K562 (cell line): Measurements from ENCODE around the gene DDX23. TPM values are rescaled to one million over a fixed set of nuclear protein-coding genes. Genes with fewer than 3 reads are reported as not detected.

ENCODE experiments used
- ATAC-seq: fragments of 200-7000 bp; cut with Tn5 transposase; 3 replicates; pipeline ENCODE4 v1.9.1; 2020; ENCODE audit warnings: moderate library complexity
- BruUV-seq: library from RNA; stranded (reverse); fragments of 400-500 nt; replicated peaks from 2 replicates; lab custom pipeline; 2021; lab: Mats Ljungman, UMichigan
- CTCF ChIA-PET: fragments of 300-600 bp; formaldehyde crosslinking; extraction: SDS; loops from one replicate; lab custom pipeline; 2021; ENCODE audit warnings: low intra/inter-chr PET ratio; lab: Yijun Ruan, JAX
- POLR2A ChIA-PET: fragments of 300-600, 350-650 bp; sonication (Branson Sonifier 250); formaldehyde crosslinking; extraction: SDS; loops from one replicate; lab custom pipeline; 2021; ENCODE audit warnings: antibody characterized with exemption, inconsistent platforms; lab: Yijun Ruan, JAX
- DNase-seq, 4 experiments: peaks; one replicate each; pipeline versions ENCODE4 v3.0.0 to v3.0.0-alpha.2; 2011 to 2018; ENCODE audit warnings: low spot score in 3 of 4, mixed read lengths in 3 of 4; ENCODE audit errors: extremely low read depth in 1 of 4
- FAIRE-seq: peaks from 2 replicates; lab custom pipeline; 2011; peaks lifted over from hg19 to GRCh38; lab: Jason Lieb, UNC
- H2AFZ ChIP-seq: 2 replicates; pipeline ENCODE4 v1.6.0; 2011; ENCODE audit warnings: low read depth, low read length, control low read depth, inconsistent platforms
- H3K27ac ChIP-seq: fragments of 200-600 bp; 3 replicates; pipeline ENCODE4 v1.8.0; 2011; ENCODE audit warnings: low read depth, mild to moderate bottlenecking, control low read depth, inconsistent platforms, low read length, moderate library complexity, mixed read lengths; ENCODE audit errors: extremely low read depth
- H3K27me3 ChIP-seq, 2 experiments: fragments of 300-600 bp in 1 of 2; 2 replicates in 1 of 2; 3 replicates in 1 of 2; pipeline versions ENCODE4 v1.6.0 to v1.8.0; 2011; ENCODE audit warnings: inconsistent platforms in 2 of 2, low read length in 2 of 2, mild to moderate bottlenecking in 1 of 2, mixed read lengths in 1 of 2, moderate library complexity in 1 of 2; ENCODE audit not compliant: control insufficient read depth in 2 of 2, insufficient read depth in 2 of 2
- H3K36me3 ChIP-seq: fragments of 300-600 bp; 3 replicates; pipeline ENCODE4 v1.8.0; 2011; ENCODE audit warnings: mild to moderate bottlenecking, low read length, inconsistent platforms; ENCODE audit not compliant: control insufficient read depth, insufficient read depth
- H3K4me1 ChIP-seq, 2 experiments: fragments of 200-600 bp in 1 of 2; replicated peaks in 1 of 2; 2 replicates in 1 of 2; 3 replicates in 1 of 2; pipeline versions ENCODE4 v1.5.1 to v1.8.0; 2011; ENCODE audit warnings: inconsistent platforms in 2 of 2, low read length in 2 of 2, mild to moderate bottlenecking in 1 of 2, mixed read lengths in 1 of 2, moderate library complexity in 1 of 2; ENCODE audit not compliant: control insufficient read depth in 2 of 2, insufficient read depth in 2 of 2
- H3K4me2 ChIP-seq: 2 replicates; pipeline ENCODE4 v1.6.1; 2011; ENCODE audit warnings: low read length, control low read depth, inconsistent platforms, mixed read lengths; ENCODE audit not compliant: insufficient read depth
- H3K4me3 ChIP-seq: fragments of 200-600 bp; sonication (generic), shearing (Covaris generic); 2 replicates; pipeline ENCODE4 v1.5.1; 2016; ENCODE audit warnings: control low read depth, inconsistent platforms
- H3K79me2 ChIP-seq: fragments of 200-600 bp; 3 replicates; pipeline ENCODE4 v1.8.0; 2011; ENCODE audit warnings: low read length, inconsistent platforms; ENCODE audit not compliant: control insufficient read depth, insufficient read depth
- H3K9ac ChIP-seq, 2 experiments: 2 replicates each; pipeline versions ENCODE4 v1.6.0 to v1.6.1; 2011; ENCODE audit warnings: low read depth in 2 of 2, low read length in 2 of 2, control low read depth in 1 of 2, inconsistent platforms in 1 of 2, mild to moderate bottlenecking in 1 of 2, mixed read lengths in 1 of 2; ENCODE audit not compliant: insufficient read depth in 1 of 2
- H3K9me1 ChIP-seq: one replicate; pipeline ENCODE4 v1.6.0; 2011; ENCODE audit warnings: inconsistent platforms, mild to moderate bottlenecking, low read length, moderate library complexity; ENCODE audit not compliant: control insufficient read depth, insufficient read depth
- H3K9me3 ChIP-seq: replicated peaks from 2 replicates; pipeline ENCODE4 v1.5.1; 2011; ENCODE audit warnings: low read depth, low read length, inconsistent platforms; ENCODE audit not compliant: control insufficient read depth, insufficient read depth
- H4K20me1 ChIP-seq: replicated peaks from 2 replicates; pipeline ENCODE4 v1.6.1; 2011; ENCODE audit warnings: low read length, inconsistent platforms, mixed read lengths; ENCODE audit not compliant: control insufficient read depth, insufficient read depth
- BCOR ChIP-seq: fragments of 450-650 bp; IDR thresholded peaks from 2 replicates; pipeline ENCODE4 v1.6.1; 2016
- CEBPB ChIP-seq: fragments of 450-650 bp; IDR thresholded peaks from 2 replicates; pipeline ENCODE4 v1.6.1; 2016; ENCODE audit warnings: missing genetic modification characterization, missing compliant biosample characterization
- CXXC5 ChIP-seq: fragments of 250-450 bp; sonication (Bioruptor Pico); IDR thresholded peaks from 2 replicates; pipeline ENCODE4 v1.8.0; 2022; ENCODE audit warnings: inconsistent platforms, mild to moderate bottlenecking, moderate library complexity
- DDX20 ChIP-seq: fragments of 450-650 bp; IDR thresholded peaks from 2 replicates; pipeline ENCODE4 v1.6.1; 2016; ENCODE audit warnings: missing genetic modification characterization, low read depth, mild to moderate bottlenecking, missing compliant biosample characterization, moderate library complexity
- ELF2 ChIP-seq: fragments of 250-450 bp; sonication (Bioruptor Pico); IDR thresholded peaks from 2 replicates; pipeline ENCODE4 v1.5.0; 2021; ENCODE audit warnings: mild to moderate bottlenecking
- GTF2E2 ChIP-seq: fragments of 200-800 bp; sonication (Bioruptor generic); IDR thresholded peaks from 2 replicates; pipeline ENCODE4 v1.6.1; 2016; ENCODE audit warnings: missing genetic modification characterization, missing compliant biosample characterization
- KAT7 ChIP-seq: sonication (generic); formaldehyde crosslinking; IDR thresholded peaks from 2 replicates; pipeline ENCODE4 v1.8.0; 2022; ENCODE audit warnings: missing genetic modification reagents, mild to moderate bottlenecking, borderline replicate concordance
- KDM5B ChIP-seq: fragments of 200-600 bp; sonication (generic); IDR thresholded peaks from 2 replicates; pipeline ENCODE4 v1.6.1; 2012; ENCODE audit warnings: low read depth, mild to moderate bottlenecking, moderate library complexity, low read length, control low read depth, inconsistent platforms; ENCODE audit not compliant: insufficient replicate concordance
- MAZ ChIP-seq, 2 experiments: fragments of 450-650 bp in 1 of 2; sonication (generic) in 1 of 2; formaldehyde crosslinking; IDR thresholded peaks in 1 of 2; conservative IDR thresholded peaks in 1 of 2; 2 replicates each; pipeline versions ENCODE4 v1.4.0 to v1.5.0; 2020; ENCODE audit warnings: mild to moderate bottlenecking in 1 of 2, missing genetic modification reagents in 1 of 2
- OTX1 ChIP-seq: fragments of 450-650 bp; formaldehyde crosslinking; IDR thresholded peaks from 2 replicates; pipeline ENCODE4 v1.4.0; 2022; ENCODE audit warnings: mild to moderate bottlenecking
- SIN3B ChIP-seq: fragments of 450-650 bp; IDR thresholded peaks from 2 replicates; pipeline ENCODE4 v1.6.1; 2017; ENCODE audit warnings: low read depth, mild to moderate bottlenecking, moderate library complexity
- SP1 ChIP-seq: sonication (generic); formaldehyde crosslinking; IDR thresholded peaks from 2 replicates; pipeline ENCODE4 v1.8.1; 2022; ENCODE audit warnings: mild to moderate bottlenecking, missing genetic modification reagents
- SRSF3 ChIP-seq: fragments of 200-400 bp; formaldehyde crosslinking; IDR thresholded peaks from 2 replicates; pipeline ENCODE4 v1.6.1; 2016; ENCODE audit warnings: mild to moderate bottlenecking, low read length, moderate library complexity; ENCODE audit not compliant: insufficient read depth
- TFAP4 ChIP-seq: sonication (generic); formaldehyde crosslinking; IDR thresholded peaks from 2 replicates; pipeline ENCODE4 v1.8.0; 2022; ENCODE audit warnings: missing genetic modification reagents, mild to moderate bottlenecking, moderate library complexity, borderline replicate concordance
- ZBTB9 ChIP-seq: fragments of 450-650 bp; formaldehyde crosslinking; IDR thresholded peaks from 2 replicates; pipeline ENCODE4 v1.4.0; 2020; ENCODE audit warnings: mild to moderate bottlenecking, moderate library complexity
- ZNF263 ChIP-seq: sonication (generic); formaldehyde crosslinking; IDR thresholded peaks from 2 replicates; pipeline ENCODE4 v1.8.0; 2022; ENCODE audit warnings: mild to moderate bottlenecking, missing genetic modification reagents, borderline replicate concordance
- WGBS: fragments of 100-300 bp; shearing (Covaris generic); methylation state at CpG from one replicate; pipeline ENCODE4 v1.1.6; 2016; ENCODE audit warnings: low coverage, mixed read lengths; ENCODE audit not compliant: insufficient coverage; ENCODE audit errors: missing lambda C conversion rate; 5-methylcytosine and 5-hydroxymethylcytosine counted together
- in situ Hi-C: fragments of 300-500 bp; cut with MboI; formaldehyde crosslinking; loops from 4 replicates; pipeline ENCODE4 v1.15.0; 2018; ENCODE audit warnings: inconsistent platforms, mixed read lengths
- intact Hi-C: fragments of 100-400 bp; cut with micrococcal nuclease; formaldehyde crosslinking; loops from 2 replicates; pipeline ENCODE4 v1.14.2; 2022
- polyA plus RNA-seq, 8 experiments: library from polyadenylated mRNA; depleted of rRNA in 4 of 8; stranded (reverse) in 5 of 8; unstranded in 3 of 8; fragments of >200 nt; fragmentation: Nextera tagmentation in 2 of 8; fragmentation: Illumina TruSeq in 1 of 8; extraction: Ambion mirVana in 2 of 8; extraction: Trizol in 1 of 8; gene quantifications; 2 replicates each; pipeline versions ENCODE4 v1.2.1 to v1.2.3, GENCODE V29; 2011 to 2014; ENCODE audit warnings: inconsistent platforms in 1 of 8, missing spikeins in 1 of 8
- total RNA-seq, 7 experiments: library from RNA; depleted of rRNA in 6 of 7; stranded (reverse); fragments of >200 nt in 6 of 7; fragmentation: Illumina TruSeq in 2 of 7; extraction: Trizol in 2 of 7; gene quantifications; 2 replicates each; pipeline versions ENCODE4 v1.2.1 to v1.2.3, GENCODE V29; 2011 to 2021; ENCODE audit warnings: low replicate concordance in 1 of 7

DDX23 gene
- total and polyA plus RNA-seq, 9 of the 15 experiments (the other 6 are each of a cell fraction or from before 2014, with no cell fraction given) = 32.4 to 138 (median 104) TPM

- no TSS peak for BruUV-seq
- TF ChIP-seq OTX1 (CRISPR knock-in tag) (no peak), KDM5B (peak; percentile 50), SRSF3 (no peak), ZNF263 (peak; percentile 94), ZBTB9 (CRISPR knock-in tag) (no peak), SP1 (peak; percentile 8; the same call in 1 of the 2 replicates), CXXC5 (peak; percentile 51), CEBPB (tag) (peak; percentile 34; the same call in 1 of the 2 replicates), MAZ (CRISPR knock-in tag; conservative IDR thresholded peaks at IDR 0.05 in 1 of 2, IDR thresholded peaks at IDR 0.05 in 1 of 2) (peak; percentile 66 to 75), DDX20 (tag) (no peak), GTF2E2 (no peak), KAT7 (CRISPR knock-in tag) (no peak), ELF2 (CRISPR knock-in tag) (no peak), SIN3B (no peak), TFAP4 (CRISPR knock-in tag) (peak; percentile 14; the same call in 1 of the 2 replicates), BCOR (peak; percentile 31; the same call in 1 of the 2 replicates)
Measured at GRCh38 chr12:48817873-48818830, 33.8 kb downstream of the DDX23 start, which contains the start of gene CACNB3. Gene CACNB3 (plus strand): TSS chr12:48818496. CDS start chr12:48818930, 434 bp downstream.

More at GRCh38 chr12:48817873-48818830, 33.8 kb downstream of the DDX23 start, which contains the start of gene CACNB3:
- ChIA-PET POLR2A (interaction anchor here (0.6 kb wide), 1 partner anchor 26 kb away, joined by 3 read pairs; no protein-coding TSS in a partner anchor), CTCF (interaction anchor here (0.7 kb wide), 1 partner anchor 72 kb away, joined by 3 read pairs; no protein-coding TSS in a partner anchor)
- peak; percentile 19 for FAIRE-seq
- Histone ChIP-seq H3K27ac (no peak within 1 kb of the TSS), H3K4me1 (peaks cover 4 to 38% of the 10 kb centered on the region in 2 experiments; a peak in 3 of 5 replicates), H3K4me3 (peak within 1 kb of the TSS; percentile 52), H3K27me3 (peaks cover 11 to 41% of the 10 kb centered on the region in 2 experiments; a peak in 4 of 5 replicates), H3K36me3 (no peaks in the 10 kb centered on the region), H4K20me1 (peaks cover 9% of the 10 kb centered on the region; the same call in 1 of the 2 replicates), H3K9me3 (no peaks in the 10 kb centered on the region), H3K79me2 (no peaks in the 10 kb centered on the region), H2AFZ (peak within 1 kb of the TSS; percentile 78), H3K9ac (peak within 1 kb of the TSS in 1 of 2 experiments; percentile 89; a peak in 2 of 4 replicates), H3K9me1 (no peaks in the 10 kb centered on the region), H3K4me2 (peak within 1 kb of the TSS; percentile 77)
- WGBS = 3% methylated on average over 26 of the region's 79 CpGs
- in situ Hi-C loops (no loop called here), intact Hi-C loops (no loop called here)
- ATAC-seq = peak; percentile 31
- peak; percentile 67 to 88 (median 80) for DNase-seq
